GM18519 (cell line): ENCODE data around the gene GLI3.

Source experiments
- ATAC-seq: cut with Tn5 transposase; IDR thresholded peaks from one replicate; pipeline ENCODE4 v1.9.1; 2021; ENCODE audit warnings: mild to moderate bottlenecking, moderate library complexity; ENCODE audit not compliant: unreplicated experiment, low FRiP score

GLI3 gene

DNA sequence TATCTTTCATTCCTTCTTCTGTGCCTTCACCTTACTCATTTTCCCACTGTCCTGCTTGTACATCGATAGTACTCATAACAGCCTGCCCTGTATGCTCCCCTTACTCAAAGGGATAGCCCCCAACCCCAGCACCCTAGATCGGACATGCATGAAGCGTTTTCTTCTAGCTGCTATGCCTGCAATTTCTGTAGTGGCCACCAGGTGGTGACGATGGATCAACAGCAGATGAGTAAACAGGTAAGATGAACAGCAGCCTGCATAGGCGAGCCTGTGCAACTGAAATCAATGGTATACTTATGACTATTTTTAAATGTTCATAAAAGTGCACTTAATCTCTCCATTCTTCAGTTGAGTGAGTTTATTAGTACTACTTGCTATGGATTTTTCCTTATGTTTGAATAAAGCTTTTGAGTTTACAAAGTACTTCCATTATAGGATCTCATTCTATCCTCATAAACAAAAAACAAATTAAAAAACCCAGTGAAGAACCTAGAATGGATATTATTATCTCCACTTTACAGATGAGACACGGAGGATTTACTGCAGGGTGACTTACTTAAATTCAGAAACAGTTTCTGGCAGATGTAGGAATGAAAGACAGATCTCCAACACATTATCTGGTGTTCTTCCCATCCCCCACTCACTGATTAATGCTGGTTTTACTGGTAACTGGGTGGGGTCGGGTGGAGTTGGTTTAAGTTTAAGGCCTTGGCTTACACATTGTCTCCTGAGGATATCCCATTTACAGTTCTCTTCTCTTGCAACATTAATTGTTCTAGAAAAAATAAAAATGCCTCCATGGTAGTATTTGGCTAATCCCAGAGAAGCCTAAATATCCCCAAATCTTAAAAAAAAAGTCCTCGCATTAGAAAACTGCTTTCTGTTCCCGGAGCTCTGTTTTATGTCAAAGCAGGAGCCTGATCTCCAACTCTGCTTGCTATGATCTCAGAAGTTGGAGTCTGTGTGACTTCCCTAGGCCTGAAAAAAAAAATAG, 222.1 kb downstream of the GLI3 start:
- ATAC-seq = no peak

DNA sequence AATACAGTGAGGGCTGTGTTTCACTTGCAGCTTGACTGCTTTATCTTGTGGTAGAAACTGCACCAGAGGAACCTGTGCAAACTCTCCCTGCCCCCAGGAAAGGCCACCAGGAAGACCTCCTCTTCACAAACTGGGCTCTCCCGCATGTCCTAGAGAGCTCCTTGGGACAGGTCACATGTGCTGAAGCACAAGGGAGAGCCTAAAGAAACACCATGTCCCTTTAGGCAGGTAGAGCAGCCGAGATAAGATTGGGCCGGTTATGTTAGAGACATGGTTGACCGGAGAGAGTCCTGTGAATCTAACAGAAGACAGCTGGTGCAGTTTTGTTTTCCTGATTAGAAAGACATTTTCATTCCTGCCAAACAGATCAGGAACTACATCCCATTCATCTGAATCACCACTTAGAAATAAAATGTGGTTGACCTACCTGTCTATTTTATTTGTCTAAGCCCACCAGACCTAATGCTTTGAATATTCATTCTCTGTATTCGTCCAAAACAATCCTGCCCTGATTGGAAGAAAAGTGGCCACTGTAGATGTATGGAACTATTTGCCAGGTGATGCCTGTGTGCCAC, 224.1 kb downstream of the GLI3 start:
- ATAC-seq = no peak

DNA sequence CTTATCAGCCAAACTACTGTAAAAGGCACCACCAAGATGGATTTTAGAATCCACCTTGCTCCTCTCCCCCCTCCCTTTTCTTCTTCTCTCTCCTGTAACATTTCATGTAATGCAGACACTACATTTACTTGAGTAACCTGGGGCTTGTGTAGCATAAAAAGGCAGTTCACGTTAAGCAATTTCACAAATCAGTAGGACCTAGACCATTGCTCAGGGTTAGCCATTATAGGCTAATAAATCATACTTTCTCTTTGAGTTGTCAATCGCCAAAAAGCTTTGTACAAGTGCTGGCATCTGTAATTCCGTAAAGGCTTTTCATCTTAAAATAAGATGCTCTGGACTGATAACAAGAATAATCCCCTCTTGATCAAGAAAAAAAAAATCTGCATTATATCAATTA, 224.7 kb downstream of the GLI3 start:
- no peak for ATAC-seq

DNA sequence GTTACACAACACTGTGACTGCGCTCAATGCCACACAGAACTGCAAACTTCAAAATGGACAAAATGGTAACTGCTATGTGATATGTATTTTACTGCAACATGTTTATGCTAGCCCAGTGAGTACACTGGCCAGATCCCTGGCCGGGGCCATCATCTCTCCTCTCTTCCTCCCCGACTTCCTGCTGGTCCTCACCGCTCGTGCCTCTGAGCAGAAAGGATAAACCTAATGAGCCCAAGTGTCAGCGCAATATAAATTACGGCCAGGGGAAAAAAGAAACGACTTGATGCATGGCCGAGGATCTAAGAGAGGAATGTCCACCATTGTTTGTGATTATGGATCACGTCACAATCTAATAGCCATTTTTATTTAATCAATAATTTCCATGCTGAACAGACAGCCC, 225.2 kb downstream of the GLI3 start:
- no peak for ATAC-seq

DNA sequence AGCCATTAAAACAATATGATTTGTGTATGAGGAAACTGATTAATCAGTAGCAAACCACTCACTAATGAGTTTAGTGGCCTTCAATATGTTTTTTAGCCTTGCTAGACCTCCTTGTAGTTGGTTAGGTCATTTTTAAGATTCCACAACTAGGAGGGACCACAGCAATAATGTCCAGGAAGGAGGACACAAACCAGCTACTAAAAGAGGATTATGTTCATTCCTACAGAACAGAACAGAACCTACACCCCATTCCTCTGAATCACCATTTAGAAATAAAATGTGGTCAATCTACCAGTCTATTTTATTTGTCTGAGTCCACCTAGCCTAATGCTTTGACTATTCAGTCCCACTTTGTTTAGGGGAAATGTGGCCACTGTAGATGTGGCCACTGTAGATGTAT, 226.3 kb downstream of the GLI3 start:
- ATAC-seq = no peak

DNA sequence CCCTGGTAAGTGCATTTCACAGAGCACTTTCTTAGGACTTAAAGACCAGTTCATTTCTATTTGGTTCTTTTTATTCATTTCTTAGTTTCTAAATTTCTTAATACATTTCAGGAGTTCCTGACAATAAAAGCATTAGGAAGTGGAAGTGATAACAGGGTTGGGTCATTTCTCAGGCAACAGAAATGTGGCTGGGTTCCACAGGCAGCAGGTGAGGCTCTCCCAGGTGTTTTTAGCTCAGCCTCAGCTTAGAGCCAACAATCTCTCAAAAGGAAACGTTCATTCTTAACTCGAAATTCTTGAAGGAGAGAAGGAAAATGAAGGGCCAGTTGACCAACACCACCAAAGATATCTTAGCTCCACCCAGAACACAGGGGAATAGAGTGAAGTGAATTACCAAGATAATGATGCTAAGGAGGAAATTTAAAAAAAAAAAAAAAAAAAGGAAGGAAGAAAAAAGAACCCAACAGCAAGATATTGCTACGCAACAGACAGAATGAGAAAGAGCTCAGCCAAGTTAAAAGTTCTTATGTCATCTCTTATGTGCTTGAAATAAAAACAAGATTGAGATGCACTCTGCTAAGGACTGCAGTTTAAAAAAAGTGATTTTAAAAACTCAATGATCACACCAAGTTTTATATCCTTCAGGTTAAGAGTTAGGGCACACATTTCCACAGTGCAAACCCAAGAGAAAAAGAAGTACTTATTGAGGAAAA, 230.1 kb downstream of the GLI3 start:
- ATAC-seq = no peak

DNA sequence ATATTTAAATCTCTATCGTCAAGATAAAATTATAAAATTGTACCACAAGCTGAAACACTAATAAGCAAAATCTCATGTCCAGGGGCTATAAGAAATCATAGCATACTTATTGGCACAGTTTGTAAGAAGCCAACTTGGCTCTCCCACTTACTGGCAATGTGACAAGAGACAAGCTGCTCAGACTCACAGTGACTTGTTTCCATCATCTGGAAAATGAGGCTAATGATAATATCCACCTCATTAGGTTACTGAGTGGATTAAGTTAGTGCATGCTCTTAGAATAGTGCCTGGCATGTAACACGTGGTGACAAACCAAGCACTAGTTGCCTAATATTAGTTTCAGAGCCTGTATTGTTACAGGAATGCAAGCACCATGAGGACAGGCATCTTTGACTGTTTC, 234.4 kb downstream of the GLI3 start:
- no peak for ATAC-seq

DNA sequence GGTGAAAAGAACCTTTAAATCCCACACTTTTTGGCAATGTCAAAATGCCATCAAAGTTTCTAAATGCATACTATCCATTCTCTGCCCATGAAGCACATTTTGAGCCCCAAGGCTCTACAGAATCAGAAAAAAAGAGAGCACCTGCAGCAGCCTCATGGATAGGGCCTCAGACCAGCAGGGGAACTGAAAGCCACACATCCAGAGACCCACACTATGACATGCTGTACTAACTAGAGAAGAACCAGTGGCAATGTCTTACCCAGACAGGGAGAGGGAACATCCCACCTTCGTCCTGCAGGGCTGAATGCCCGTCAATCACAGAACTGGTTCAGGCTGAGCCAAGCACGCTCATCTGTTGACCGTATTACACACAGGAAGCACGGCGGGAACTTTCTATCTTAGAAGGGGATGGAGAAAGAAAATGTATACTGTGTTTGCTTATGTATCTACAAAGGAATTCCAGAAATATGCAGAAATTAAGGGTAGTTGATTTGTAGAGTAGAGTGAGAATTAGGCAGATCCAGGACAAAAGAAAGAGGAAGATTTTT, 237.2 kb downstream of the GLI3 start:
- ATAC-seq = no peak

DNA sequence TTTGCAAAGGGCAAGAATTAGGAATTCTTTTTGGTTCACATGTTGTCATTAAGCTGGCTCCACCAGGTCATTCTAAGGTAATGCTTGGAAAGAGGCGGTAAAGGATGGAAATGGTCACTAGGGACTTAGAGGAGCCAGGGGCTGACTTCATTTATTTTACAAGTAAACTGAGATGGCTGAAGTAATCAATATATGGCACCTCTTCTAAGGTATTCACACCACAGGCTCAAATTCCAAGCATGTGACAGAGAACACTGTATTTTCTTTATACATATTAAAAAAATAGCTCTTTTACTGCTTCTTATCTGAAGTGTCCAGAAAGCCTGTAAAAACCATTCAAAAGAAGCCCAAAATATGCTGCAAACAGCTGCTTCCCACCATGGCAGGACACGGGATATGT, 239.0 kb downstream of the GLI3 start:
- no peak for ATAC-seq

DNA sequence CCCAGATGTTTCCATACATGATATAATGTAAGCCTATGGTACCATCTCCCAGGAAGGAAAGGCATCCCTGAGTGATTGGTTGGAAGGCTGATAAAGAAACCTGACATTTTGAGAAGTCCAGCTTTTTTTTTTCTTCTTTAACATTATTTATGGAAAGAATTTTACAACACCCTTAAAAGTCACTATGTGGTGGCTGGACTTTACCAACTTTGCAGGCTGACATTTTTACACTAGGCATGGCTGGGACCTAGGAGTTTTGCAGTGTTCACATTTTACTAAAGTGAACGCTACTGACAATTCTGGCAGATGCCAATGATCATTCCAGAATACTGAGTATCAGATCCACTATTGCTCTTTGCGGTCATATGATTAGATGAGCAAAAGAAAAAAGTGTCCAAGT, 239.9 kb downstream of the GLI3 start:
- no peak for ATAC-seq

DNA sequence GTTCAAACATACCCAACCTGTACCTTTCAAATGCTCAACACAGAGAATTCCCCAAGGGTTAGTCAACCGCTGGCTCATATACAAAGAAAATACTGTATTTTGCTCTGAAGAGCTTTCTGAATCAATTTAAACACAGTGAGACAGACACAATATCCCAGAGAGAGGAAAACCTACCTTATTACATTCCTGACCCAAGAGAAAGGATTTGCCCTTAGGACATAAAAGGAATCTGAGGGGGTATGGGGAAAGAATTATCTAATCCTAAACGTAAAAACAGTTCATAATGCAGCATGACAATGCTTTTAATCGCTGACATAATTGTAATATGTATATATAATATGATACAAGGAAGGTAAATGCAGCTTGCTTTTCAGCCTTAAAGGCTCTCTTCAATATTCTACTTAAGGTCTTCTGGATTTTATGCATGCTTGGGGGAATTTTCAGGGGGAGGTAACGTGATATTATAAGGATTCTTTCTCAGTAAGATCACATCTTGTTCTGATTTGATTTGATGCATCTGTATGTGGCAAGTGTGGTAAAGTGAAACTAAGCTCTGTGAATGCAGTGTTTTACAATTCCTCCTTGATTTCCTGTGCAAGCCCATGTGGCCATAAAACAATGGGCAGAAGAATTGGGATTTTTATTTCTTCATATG, 240.5 kb downstream of the GLI3 start:
- ATAC-seq = no peak

DNA sequence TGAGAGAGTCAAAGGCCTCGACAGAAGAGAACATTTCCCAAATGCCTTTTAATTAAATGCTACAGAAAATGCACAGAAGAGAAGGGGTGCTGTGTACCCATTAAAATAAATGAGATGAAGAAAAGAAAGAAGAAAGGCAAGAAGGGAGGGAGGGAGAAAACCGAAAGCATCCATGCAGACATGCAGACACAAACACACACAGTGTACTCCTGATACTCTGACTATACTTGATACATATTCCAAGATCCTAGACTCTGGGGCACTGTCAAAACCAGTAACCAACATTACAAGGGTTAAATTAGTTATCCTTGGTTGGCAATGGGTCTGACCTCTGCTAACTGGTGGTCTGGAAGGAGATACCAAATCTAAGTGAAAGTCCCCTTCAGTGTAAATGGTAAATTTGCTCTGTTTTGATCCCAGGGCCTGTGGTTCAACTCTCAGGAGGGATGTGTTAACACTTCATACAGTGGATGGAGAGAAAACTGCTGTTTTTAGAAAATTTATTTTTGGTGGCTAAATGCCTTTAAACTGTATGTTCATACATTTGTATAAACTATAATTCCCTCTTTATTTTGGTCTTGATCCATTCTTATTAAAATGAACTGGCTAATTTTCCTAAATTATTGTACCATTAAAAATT, 241.3 kb downstream of the GLI3 start:
- no peak for ATAC-seq

DNA sequence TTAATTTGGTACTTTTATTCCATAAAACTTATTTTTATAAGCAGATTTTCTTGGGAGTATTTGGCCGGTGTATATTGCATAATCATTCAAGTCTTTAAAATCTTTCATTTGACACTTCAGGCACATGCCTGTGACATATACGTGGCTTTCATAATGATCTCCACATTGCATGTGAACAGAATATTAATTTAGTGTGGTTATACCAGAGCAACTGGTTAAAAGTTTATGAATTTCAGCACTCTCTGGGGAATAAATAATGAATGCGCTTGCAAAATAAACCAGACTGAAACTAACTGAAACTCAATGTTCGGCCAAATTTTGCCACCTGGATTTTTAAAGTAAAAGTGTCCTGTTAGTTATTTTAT, 242.3 kb downstream of the GLI3 start:
- ATAC-seq = no peak

DNA sequence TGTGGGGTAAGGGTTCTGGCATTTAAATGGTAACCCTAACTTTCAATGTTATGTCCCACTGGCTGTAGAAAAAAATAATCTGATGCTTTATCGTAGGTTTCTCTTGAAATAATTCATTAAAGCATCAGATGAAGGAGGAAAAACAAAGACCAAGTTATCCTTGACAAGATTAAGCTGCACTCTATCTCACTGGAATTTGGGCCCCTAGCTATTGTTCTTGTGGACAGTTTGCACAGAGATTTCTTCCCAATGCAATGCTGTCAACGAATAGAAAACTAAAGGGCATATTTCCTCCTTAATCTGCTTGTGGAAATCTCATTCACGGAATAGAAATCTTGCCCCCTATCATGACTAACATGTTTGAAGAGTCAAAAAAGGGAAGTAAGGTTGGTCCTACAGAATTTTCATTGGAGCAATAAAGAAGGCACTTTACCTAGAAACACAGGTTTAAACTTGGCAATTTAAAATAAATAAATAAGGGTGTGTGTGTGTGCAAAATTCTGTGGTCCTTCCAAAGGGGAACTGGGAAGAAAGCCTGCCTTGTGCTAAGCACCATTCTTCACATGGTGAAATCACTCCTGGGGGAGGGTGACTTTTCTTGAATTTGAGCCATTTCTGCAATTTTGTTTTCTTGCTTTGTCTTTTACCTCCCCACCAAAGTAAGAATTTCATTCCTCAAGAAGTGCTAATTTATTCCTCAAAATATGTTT, 242.8 kb downstream of the GLI3 start:
- no peak for ATAC-seq

DNA sequence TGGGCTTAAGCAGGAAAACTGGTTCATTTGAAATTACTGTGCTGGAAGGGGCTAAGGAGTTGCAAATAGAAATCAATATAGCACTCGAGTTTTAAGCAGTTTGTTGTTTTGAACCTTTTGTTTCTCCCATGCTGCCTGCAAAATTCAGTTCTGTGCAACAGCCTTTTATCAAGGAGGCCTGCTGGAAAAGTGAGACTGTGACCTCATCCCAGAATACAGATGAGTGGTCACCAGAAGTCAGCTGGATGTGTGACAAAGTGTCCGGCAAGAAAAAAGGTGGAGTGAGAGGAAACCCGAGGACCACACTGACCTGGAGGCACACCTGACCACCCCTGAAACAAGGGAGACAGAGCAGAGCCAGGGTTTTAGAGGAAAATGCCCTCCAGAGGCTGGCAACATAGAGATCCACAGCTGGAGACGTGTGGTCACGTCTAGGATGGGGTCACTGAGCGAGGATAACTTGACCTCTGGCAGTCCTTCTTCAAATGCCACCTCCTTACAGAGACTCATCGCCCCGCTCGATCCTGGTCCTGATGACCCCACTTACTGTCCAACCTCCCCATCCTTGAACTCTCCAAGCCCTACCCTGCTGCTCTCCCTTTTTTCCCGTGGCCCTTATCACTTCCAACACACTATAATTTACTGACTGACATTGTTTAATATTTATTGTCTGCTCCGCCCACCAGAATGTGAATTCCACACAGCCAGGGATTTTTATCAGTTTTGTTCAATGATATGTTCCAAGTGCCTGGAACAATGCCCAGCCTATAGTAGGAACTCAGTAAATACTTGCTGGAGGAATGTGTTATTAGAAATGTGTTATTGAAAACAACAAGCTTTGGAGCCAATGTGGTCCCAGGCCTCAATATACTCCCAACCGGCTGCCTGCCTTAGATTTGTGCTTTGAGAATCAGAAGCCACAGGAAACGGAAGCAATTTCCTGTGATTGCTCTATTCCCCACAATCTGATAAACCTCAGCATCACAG, 243.8 kb downstream of the GLI3 start:
- no peak for ATAC-seq

DNA sequence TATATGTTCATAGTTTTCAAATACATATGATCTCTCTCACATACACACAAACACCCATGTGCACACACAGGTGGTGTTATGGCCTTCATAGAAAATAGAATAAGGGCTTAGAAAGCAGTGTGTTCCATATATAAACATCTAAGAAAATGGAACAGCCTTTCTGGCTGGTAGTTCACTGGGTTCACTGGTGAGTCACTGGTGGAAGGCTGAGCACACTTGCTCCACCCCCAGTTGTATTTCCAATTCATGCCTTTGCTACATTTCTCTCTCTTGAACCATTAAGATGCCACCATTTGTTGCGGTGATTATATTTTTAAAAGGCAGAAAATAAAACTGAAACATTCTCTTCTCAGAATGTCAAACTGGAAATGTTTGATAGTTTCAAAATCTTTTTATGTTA, 252.1 kb downstream of the GLI3 start:
- no peak for ATAC-seq

DNA sequence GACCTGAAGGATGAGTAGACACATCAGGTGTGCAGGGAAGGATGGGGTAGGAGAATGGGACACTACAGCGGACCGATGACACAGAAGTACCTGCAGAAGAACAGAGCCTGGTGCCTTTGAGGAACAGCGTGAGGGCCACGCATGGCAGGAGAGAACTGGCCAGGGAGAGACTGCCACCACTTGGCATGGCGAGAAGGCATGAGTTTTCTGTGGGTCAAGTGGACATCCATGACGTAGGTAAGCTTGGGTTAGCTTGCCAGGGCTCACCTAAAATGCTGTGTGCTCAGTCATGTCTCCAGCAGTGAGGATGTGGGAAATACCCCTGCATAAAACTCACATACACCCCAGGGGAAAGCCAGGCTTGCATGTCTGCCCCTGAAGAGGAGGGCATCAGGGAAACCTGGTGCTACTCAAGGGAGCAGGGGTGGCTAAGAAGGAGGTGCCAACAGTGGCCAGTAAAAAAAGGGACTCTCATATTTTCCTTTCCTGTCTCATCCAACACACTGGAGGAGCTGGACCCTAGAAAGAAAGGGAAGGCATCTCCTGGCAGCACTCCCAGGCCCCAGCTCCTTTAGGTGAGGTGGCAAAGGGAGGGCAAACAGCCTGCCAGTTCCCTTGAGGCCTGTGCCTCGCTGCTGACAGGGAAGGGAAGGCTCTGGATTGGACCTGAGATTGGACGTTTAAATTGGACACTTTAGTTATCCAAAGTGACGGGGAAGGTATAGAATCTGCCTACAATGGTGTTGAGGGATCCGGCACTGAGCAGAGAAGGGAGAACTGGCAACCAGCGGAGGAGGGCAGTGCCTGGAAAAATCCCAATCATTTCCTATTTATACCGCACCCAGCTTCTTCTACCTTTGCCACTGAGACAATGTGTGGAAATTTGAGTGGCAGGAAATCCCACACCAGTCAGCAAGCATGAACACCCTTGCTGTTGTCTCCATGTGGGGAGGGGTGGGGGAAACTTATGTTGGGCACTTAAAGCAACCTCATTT, 255.7 kb downstream of the GLI3 start:
- no peak for ATAC-seq
